Measurements from ENCODE around the gene ZNF613.
A peak's percentile ranks its signal among the peaks of the same experiment; 100 is the strongest.
"Not testable (repeated sequence)": the region's sequence is repeated elsewhere in the genome, so short reads cannot be mapped to it uniquely, and the experiment has no call there.

ZNF613 gene

GRCh38 chr19:51927859-51928258 is 587 bp downstream of the ZNF613 start:
- DNase-seq, result no peak
- intact Hi-C loops (cut with DNase I), result loop anchor here (2.0 to 10.0 kb wide), 2 partner anchors 57 to 121 kb away; partner anchors contain the start of genes ZNF350 and ZNF432

GRCh38 chr19:51931921-51932320 is 4.6 kb downstream of the ZNF613 start:
- intact Hi-C loops (cut with DNase I), result no loop called here

DNA sequence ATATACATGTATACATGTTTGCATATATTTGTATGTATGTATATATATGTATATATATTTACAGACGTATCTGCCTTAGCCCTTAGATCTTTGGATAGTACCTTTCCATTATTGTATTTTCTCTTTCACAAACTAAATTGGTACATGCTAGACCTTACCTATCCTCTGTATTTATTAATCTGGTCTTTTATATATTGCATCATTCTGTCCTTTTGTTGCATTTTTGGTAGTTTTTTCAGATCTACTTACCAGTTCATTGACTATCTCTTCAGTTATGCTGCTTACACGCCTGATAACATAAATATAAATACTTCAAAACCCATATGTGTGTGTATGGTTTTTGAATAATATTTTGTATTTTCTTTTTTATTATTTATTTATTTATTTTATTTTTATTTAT is 11.7 kb downstream of the ZNF613 start:
- intact Hi-C loops (cut with DNase I), result no loop called here
- DNase-seq, result no peak

More at GRCh38 chr19:51931921-51932320, 4.6 kb downstream of the ZNF613 start:
- no peak for DNase-seq

- DNase-seq, result no peak
- intact Hi-C loops (cut with DNase I), result no loop called here
Observed at GRCh38 chr19:51944798-51945552, 17.7 kb downstream of the ZNF613 start.

GRCh38 chr19:51946602-51947001 is 19.3 kb downstream of the ZNF613 start:
- intact Hi-C loops (cut with DNase I), result no loop called here
- DNase-seq, result no peak

DNA sequence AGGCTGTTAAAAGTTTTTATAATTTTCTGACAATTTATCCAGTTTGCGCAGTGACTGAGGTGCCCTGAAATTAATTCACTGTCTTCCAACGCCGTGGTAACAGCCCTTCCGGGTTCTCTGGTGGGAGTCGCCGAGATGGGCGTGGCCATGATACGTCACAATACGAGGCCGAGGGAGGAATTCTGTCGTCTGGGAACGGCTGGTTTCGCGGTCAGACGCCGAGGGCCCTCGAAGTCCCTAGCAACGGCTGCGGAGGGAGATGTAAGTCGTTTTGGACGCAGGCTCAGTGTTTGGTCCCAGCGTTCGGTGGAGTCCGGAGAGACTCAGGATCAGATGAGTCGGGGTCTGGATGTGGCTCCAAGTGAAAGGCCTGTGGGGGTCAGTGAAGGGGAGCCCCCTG is 21.7 kb downstream of the ZNF613 start:
- intact Hi-C loops (cut with DNase I), result no loop called here
- peak in 7 of 10 donors; percentile 12 to 88 (median 33) for DNase-seq

DNA sequence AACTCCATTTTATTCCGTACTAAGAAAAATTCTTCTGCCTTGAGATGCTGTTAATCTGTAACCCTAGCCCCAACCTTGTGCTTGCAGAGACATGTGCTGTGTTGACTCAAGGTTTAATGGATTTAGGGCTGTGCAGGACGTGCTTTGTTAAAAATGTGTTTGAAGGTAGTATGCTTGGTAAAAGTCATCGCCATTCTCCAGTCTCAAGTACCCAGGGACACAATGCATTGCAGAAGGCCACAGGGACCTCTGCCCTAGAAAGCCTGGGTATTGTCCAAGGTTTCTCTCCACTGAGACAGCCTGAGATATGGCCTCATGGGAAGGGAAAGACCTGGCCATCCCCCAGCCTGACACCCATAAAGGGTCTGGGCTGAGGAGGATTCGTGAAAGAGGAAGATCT is 30.6 kb downstream of the ZNF613 start:
- DNase-seq; intact Hi-C loops (cut with DNase I): not testable (repeated sequence)

- intact Hi-C loops (cut with DNase I), result no loop called here
- no peak for DNase-seq
Observed at GRCh38 chr19:51959791-51960190, 32.5 kb downstream of the ZNF613 start.

DNA sequence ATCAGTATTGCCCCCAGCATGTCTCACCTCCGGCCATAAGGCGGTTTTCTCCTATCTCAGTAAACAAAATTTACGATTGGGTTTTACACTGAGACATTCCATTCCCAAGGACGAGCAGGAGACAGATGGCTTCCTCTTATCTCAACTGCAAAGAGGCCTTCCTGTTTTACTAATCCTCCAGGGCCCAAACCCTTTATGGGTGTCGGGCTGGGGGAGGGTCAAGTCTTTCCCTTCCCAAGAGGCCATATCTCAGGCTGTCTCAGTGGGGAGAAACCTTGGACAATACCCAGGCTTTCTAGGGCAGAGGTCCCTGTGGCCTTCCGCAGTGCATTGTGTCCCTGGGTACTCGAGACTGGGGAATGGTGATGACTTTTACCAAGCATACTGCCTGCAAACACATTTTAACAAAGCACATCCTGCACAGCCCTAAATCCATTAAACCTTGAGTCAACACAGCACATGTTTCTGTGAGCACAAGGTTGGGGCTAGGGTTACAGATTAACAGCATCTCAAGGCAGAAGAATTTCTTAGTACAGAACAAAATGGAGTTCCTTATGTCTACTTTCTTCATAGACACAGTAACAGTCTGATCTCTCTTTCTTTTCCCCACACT is 33.5 kb downstream of the ZNF613 start:
- intact Hi-C loops (cut with DNase I); DNase-seq: not testable (repeated sequence)

DNA sequence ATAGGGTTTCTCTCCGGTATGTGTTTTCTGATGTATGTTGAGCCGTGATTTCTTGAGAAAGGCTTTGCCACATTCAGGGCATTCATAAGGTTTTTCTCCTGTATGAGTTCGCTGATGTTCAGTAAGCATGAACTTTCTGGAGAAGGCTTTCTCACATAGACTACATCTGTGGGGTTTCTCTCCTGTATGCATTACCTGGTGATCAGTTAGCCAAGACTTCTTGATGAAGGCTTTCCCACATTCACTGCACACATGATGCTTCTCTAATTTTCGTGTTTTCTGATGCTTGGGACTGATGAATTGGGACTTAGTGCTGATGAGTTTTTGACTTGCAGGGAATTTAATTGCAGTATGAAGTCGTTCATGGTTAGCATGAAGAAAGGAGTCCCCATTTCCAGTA is 38.3 kb downstream of the ZNF613 start:
- intact Hi-C loops (cut with DNase I), result no loop called here
- no peak for DNase-seq

- intact Hi-C loops (cut with DNase I), result no loop called here
- DNase-seq, result no peak
Observed at GRCh38 chr19:51970718-51971117, 43.4 kb downstream of the ZNF613 start.

GRCh38 chr19:51971624-51972023 is 44.4 kb downstream of the ZNF613 start:
- intact Hi-C loops (cut with DNase I), result no loop called here
- DNase-seq, result no peak

DNA sequence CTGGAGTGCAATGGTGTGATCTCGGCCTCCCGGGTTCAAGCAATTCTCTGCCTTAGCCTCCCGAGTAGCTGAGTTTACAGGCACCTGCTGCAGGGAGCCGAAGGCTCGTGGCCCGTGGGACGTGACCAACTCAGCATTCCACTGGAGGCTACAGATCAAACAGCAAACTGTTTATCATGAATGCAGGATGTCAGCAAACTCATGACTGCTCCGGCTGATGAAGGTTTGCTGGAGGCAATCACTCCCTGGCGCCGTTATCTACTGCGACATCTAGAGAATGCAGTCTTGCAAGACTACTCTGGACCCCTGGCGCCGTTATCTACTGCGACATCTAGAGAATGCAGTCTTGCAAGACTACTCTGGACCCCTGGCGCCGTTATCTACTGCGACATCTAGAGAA is 48.5 kb downstream of the ZNF613 start:
- DNase-seq; intact Hi-C loops (cut with DNase I): not testable (repeated sequence)

DNA sequence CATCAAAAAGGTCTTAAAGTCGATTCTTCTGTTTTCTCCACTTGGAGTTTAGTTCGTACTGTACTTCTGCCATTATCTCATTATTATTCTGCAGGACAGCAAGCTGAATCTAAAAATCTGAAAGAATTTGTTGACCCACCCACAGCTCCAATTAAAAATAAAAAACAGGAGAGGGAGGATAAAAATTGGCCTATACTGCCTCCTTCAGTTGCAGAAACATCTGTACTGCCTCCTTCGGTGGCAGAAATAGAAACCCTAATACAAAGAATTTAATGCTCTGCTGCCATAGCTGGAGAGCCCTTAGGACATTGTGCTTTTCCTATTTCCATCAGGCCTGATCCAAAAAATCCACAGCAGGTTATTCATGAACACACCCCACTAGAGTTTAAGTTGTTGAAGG is 49.6 kb downstream of the ZNF613 start:
- intact Hi-C loops (cut with DNase I), result no loop called here
- DNase-seq, result no peak

GRCh38 chr19:51977346-51977745 is 50.1 kb downstream of the ZNF613 start:
- no peak for DNase-seq
- intact Hi-C loops (cut with DNase I), result no loop called here

- DNase-seq, result no peak
- intact Hi-C loops (cut with DNase I), result no loop called here
Observed at GRCh38 chr19:51978882-51979281, 51.6 kb downstream of the ZNF613 start.

GRCh38 chr19:51980116-51980736 is 53.0 kb downstream of the ZNF613 start:
- intact Hi-C loops (cut with DNase I), result loop anchor here (10.0 kb wide), 1 partner anchor 55 kb away; the partner anchor contains the start of gene ZNF613
- no peak for DNase-seq

GRCh38 chr19:51980926-51981325 is 53.7 kb downstream of the ZNF613 start:
- intact Hi-C loops (cut with DNase I), result loop anchor here (10.0 kb wide), 1 partner anchor 56 kb away; the partner anchor contains the start of gene ZNF613
- DNase-seq, result not testable (repeated sequence)

DNA sequence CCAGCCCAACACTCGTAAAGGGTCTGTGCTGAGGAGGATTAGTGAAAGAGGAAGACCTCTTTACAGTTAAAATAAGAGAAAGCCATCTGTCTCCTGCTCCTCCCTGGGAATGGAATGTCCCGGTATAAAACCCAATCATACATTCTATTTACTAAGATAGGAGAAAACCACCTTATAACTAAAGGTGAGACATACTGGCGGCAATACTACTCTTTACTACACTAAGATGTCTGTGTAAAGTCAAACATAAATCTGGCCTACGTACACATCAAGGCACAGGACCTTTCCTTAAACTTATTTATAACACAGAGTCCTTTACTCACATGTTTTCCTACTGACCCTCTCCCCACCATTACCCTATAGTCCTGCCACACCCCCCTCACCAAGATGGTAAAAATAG is 56.1 kb downstream of the ZNF613 start:
- intact Hi-C loops (cut with DNase I), result loop anchor here (10.0 kb wide), 1 partner anchor 59 kb away; the partner anchor contains the start of gene ZNF613

DNA sequence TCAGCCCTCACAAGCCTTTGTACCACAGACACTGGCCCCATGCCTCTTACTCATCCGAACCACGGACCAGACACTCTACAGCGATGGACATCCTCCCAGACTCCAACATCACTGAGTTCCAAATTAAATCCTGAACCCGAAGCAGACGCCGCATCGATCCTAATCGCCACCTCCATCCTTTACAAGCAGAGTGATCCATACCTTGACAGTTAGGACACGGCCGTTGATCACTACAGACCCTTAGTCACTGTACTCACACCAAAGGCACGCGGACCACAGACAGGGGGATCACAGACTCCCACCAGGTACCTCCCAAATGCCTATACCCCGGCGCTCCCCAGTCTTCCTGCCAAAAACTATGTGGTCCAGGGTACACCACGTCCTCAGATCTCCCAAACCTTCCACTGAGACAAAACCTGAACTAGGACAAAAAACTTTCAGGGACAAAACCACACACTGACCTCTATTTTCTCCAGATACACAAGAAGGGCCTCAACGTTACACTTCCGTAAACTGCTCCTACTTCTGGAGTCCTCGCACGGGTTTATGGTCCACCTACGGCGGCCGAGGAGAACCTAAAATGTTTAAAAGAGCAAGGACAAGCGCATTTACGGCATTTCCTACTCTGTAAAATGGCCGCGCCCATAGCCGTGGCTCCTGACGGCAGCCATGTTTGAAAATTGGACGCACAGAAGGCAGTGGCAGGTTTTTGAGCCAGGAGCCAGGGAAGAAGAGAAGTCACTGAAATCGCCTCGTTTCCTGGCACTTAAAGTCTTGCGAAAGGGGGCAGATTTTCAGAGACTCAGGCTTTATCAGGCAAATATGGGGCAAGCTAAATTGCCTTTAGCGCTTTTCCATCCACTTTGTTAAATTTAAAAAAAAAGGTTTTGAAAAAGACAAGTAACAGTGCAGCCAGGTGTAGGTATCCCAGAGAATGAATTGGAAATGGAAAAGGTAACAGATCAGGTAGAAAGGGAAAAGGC is 59.3 kb downstream of the ZNF613 start, which contains the start of gene ZNF350:
TSS of gene ZNF350 (minus strand) at position 532 of the 983 bp plus-strand sequence. CDS start 12,480 bp downstream, outside the sequence.
- intact Hi-C loops (cut with DNase I), result loop anchor here (1.0 to 10.0 kb wide), 3 partner anchors 62 to 99 kb away; partner anchors contain the start of genes ZNF577 and ZNF613
- DNase-seq, result peak; percentile 90 to 99 (median 96)

More for the DNA sequence above, 56.1 kb downstream of the ZNF613 start:
- DNase-seq, result no peak

All from posterior cingulate gyrus (tissue), 11 donors.